Ammon's horn (tissue), 1 donor: ENCODE measurements around the gene CCSER1.

Experiments used
- DNase-seq: peaks from one replicate; pipeline ENCODE4 v3.0.0-alpha.2; 2016; ENCODE audit warnings: low spot score

The CCSER1 gene

DNA sequence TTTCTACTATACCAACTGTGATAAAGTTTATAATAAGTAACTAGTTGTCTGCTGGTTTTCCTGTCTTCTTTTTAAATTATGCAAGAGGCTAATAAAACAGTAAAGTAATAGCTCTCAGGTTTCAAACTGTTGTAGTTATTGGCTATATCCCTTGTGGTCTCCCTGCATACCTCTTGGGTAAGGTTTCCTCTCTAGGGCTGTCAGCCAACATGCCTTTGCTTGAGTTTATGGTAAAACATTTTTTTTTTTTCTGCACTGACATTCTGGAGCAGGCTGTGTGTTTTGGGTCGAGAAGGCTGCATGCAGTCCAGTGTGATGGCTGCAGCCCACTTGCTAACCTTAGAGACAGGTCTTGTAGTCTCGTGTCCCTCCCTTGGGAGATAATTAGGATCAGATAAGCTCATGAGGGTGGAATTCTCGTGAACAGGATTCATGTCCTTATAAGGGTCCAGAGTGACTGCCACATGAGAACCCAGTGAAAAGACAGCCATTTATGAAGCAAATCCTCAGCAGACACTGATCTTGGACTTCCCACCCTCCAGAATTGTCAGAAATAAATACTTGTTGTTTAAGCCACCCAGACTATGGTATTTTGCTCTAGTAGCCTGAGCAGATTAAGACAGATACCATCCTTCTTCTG, 831.2 kb downstream of the CCSER1 start:
- no peak for DNase-seq

GRCh38 chr4:90960433-90960832, 833.2 kb downstream of the CCSER1 start:
- DNase-seq, result no peak

GRCh38 chr4:90960840-90961239, 833.6 kb downstream of the CCSER1 start:
- DNase-seq, result no peak

DNA sequence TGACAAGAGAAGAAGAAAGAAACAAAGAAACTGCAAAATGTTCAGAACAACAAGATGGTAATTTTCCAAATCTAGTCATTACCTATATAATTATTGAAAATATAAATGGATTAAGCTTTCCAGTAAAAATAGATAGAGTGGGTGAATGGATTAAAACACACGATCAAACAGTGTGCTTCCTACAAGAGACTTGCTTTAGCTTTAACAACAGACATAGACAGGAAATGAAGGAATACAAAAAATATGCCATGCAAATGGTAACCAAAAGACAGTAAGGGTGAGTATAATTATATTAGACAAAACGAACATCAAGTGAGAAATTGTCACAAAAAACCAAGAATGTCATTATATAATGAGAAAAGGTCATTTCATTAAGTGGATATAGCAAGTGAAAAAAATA, 842.8 kb downstream of the CCSER1 start:
- no peak for DNase-seq

DNA sequence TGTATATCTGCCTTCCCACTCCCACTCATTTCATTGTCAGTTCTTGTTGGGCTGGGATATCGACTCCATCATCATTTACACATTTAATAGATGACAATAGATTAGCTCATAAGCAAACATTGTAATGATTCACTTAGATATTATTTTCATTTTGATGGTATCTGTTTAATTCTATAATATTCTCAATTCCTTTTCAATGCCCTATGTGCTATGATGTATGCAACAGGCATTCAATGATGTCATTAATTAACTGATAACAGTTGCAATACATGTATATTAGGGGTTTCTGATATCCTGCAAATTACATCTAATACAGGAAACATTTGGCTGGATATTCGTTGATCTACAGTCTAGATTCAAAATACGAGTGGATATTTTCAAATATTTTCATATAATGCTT, 850.5 kb downstream of the CCSER1 start:
- DNase-seq, result no peak

DNA sequence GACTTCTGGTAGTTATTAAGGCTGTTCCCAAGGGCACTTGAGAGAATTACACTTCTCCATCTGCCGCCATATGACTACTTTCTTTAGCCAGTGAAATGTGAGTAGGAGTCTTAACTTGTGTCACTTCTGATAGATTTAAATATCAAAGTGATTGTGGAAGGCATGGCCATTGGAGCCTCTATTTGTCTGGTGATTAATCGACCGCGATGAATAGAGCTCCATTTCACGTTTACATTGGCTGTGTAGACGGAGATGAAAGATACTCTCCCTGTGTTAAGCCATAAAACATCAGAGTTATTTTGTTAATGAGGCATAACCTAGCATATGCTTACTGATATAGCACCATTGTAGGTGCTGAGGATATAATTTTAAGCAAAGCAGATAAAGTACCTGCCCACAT, 852.4 kb downstream of the CCSER1 start:
- no peak for DNase-seq

DNA sequence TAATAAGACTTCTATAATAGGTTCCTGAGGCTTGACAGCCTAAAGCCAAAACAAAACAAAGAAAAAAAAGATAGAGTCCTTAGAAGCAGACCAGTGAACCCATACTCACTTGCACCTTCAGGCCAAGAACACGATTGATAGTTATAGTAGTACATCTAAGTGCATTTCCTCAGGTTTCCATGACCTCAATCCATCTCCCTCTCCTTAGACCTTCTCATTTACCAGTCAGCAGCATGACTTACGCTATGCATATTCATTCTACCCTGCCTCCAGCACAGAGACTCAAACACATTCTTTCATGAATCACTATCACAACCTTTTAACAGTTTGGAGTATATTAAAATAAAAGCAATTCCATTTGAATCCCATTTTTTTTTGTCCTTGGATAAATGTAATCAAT, 855.6 kb downstream of the CCSER1 start:
- no peak for DNase-seq

DNA sequence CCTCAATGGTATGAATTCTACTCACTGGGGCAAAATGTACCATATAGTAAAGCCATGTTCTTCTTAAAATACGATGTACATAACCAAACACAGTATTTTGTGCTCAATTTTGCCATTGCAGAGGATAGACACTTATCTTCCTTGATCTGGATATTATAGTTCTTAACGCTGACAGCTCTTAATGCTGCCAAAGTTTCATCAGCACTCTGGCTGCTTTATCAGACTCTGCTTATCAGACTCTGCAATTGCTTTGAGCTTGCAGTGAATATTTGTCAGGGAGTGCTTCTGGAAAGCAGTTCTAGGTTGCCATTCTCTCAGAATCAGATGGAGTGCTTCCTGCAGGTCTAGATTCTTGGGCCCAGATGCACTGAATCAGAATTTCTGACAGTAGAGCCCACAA, 863.1 kb downstream of the CCSER1 start:
- DNase-seq, result no peak

DNA sequence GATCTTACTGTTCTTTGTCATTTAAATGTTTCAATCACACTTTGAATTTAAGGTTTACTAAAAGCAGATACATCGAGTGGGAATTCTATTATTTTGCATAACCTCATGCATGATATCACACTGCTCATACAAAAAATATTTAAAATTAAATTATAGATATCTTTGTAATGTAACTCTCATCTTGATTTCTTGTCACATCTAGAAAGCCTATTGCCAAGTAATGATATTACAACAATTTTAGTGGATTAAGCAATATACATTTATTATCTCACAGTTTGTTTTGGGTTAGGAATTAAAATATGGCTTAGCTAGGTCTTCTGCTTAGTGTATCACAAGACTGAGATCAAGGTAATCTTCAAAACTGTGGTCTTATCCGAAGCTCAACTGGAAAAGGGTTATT, 865.0 kb downstream of the CCSER1 start:
- DNase-seq, result no peak

- DNase-seq, result no peak
Measured at GRCh38 chr4:90994851-90995574, 867.8 kb downstream of the CCSER1 start.

DNA sequence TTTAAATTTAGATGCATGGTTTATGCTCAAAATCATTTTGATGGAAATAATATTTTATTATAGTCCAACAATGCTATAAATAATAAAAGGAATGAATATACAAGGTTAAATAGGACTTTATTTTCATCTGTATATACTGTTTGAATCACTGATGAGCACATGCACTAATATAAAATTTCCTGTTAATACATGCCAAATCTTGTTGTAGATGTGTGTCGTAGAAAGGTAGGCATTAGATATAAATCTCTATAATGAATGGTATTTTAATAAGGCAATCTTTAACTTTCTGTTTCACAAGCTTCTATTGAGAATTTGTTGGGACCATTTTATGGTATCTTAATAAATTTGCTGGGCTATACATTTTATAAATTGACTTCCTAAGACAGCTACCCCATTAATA, 868.8 kb downstream of the CCSER1 start:
- no peak for DNase-seq

- DNase-seq, result no peak
Measured at GRCh38 chr4:90996813-90997212, 869.6 kb downstream of the CCSER1 start.

DNA sequence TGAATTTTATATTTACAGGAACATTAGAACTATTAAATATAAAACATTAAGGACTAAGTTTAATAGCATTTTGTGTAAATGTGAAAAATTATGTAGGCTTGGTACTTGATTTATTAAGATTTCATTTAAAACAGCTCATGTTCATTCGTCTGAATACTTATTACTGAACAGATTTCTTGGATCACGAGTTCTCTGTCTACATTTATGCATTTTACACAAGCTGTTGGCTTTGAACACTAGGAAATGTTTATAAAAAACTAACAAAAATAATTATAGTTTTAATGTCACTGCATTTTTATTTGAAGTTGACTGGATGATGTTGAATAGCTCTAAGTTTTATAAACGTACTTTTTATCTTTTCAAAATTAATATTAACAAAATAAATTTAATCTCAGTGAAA, 888.7 kb downstream of the CCSER1 start:
- DNase-seq, result no peak

- no peak for DNase-seq
Measured at GRCh38 chr4:91019513-91019912, 892.3 kb downstream of the CCSER1 start.

DNA sequence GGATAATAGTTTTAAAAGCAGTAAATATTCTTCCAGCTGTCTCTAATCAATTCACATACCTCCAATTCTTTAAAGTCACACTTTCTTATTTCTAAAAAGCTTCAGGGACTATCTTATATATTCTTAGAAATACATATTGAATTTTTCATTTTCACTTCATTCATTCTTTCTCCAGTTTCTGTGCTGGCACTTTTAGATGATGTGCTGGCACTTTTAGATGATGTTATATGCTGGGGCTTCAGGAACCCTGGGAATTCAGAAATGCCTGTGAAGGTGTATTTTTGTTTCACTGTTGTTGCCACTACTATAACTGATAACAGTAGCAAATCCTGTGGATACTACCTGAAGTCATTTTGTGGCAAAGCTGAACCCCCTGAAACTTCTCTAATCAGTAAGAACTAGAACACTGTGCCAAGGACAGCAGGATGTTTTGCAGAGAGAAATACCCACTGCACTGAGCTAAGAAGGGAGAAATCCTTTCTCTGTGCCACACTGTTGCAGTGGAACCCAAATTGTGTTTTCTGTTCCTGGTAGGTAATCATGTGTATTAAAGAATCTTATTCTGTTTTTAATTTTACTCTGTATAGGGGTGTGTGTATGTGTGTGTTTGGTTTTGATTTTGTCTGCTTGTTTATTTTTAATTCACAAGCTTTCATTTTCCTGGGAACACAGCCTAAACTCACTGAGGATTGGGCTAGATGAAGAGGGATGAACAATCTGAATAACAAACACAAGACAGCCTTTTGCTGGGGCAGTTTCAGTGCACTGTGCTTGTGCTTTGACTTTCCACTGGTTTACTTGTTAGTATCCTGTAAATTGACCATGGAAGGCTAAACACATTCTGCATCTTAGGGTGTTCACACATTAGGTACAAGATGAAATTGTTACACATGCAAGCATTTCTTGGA, 898.3 kb downstream of the CCSER1 start:
- DNase-seq, result no peak

- DNase-seq, result no peak
Measured at GRCh38 chr4:91028228-91028627, 901.0 kb downstream of the CCSER1 start.

DNA sequence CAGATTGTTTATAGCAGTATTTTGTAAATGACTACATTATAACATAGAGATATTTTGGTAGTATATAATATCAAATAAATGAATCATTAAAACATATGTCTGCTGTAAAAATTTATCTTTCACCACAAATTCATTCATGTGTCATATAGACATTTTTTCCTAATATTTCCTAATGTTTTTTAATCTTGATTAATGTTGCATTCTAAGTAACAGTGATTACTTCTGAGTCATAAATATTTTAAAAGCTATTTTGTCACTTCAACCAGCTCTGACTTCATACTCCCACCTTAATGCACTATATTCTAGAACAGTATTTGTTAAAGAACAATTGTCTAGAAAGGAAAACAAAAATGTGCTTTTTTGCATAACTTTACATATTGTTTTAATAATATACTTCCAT, 904.6 kb downstream of the CCSER1 start:
- DNase-seq, result no peak

GRCh38 chr4:91032725-91033445, 905.7 kb downstream of the CCSER1 start:
- DNase-seq, result no peak

DNA sequence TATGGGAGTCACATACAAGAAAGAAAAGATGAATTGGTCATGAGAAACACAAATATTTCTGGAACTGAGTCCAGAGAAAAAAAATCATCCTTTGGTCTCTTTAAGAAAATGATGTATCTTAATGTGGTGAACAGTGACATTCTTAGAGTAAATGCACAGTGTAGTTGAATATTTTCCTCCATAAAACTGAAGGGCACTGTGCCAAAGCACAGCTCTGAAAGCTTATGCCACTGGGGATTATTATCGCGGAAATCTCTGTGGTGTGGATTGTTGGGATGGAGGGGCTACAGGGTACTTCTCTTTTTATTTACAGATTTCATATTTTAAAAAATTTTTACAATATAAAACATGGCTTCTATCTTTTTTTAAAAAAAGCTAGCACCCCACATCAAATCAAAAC, 908.1 kb downstream of the CCSER1 start:
- DNase-seq, result no peak

DNA sequence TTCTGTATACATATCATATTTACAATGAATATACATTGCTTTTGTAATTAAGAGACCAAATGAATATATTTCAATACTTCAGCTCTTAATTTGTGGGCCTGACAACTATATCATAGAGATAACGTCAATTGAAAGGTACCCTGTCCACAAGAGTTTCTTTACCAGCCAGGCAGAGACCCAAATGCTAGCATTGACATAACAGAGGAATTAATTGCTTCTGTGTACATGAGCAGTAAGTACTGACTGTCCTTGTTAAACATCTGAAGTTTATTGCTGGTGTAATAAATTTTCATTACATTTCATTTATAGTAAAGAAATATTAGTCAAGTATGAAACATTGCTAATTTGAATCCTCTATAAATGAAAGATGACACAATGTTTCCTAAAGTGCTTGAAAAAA, 910.8 kb downstream of the CCSER1 start:
- DNase-seq, result no peak

- DNase-seq, result no peak
Measured at GRCh38 chr4:91057871-91058270, 930.7 kb downstream of the CCSER1 start.

DNA sequence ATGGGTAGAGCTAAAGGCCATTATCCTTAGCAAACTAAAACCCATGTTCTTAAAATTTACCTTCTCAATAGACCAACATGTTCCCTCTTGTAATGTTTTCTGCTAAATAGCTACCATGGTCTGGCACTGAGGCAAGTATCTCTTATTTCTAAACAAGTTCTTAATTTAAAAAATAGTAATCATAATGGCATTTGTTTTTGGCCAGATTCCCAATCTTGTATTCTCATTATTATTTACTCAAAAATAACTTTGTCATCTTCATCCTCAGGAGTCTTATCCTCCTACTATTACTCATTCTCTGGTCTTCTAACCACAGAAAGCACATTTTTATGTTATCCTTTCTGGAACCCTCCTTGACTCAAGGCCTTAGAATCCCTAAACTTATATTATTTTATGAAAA, 931.2 kb downstream of the CCSER1 start:
- no peak for DNase-seq
